GM12892 (cell line): ENCODE data around the gene CALML5.

Experiments
- DNase-seq: peaks from one replicate; pipeline ENCODE4 v3.0.0; 2011; ENCODE audit not compliant: insufficient read length
- FAIRE-seq: peaks from 2 replicates; lab custom pipeline; 2011; peaks lifted over from hg19 to GRCh38; lab: Jason Lieb, UNC
- POLR2A ChIP-seq: IDR thresholded peaks from 2 replicates; pipeline ENCODE4 v1.6.1; 2011; ENCODE audit warnings: low read depth, low read length, control low read depth
- POLR2AphosphoS5 ChIP-seq: IDR thresholded peaks from 2 replicates; pipeline ENCODE4 v1.6.1; 2011; ENCODE audit warnings: low read depth, low read length, control low read depth
- TAF1 ChIP-seq: IDR thresholded peaks from 2 replicates; pipeline ENCODE4 v1.6.1; 2011; ENCODE audit warnings: low read depth, mild to moderate bottlenecking, control low read depth, low read length, borderline replicate concordance

CALML5 gene

GRCh38 chr10:5523796-5524574, 24.6 kb upstream of the CALML5 start:
- TF ChIP-seq POLR2A = no peak
- TF ChIP-seq TAF1 = no peak
- no peak for TF ChIP-seq POLR2AphosphoS5
- no peak for FAIRE-seq

DNA sequence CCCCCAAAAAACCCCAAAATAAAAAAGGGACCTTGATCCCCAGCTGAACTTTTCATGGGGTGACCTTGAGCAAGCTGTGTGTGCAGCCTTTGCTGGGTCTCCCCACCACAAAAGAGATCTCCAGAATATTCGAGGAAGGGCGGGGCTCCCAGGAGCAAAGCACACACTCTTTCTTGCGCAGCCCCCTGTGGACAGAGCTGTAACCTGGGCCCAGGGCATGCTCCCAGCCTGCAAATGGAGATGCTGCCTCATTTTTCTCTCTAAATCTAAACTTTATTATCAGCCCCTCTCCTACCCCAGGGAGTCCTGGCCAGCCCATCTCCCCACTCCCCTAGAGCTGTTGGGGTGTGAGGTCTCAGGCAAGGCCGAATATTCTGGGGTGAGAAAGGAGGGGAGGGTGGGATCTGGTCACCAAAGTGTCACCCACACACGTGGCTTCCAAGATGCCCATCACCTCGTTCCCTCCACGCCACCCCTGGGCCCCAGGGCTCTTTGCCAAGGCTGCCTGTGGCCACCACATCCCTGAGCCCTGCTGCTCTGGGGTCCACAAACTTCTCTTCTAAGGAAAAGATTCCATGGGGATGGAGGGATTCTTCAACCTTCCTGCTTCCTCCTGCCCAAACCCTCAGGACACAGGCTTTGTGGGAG, 23.7 kb upstream of the CALML5 start:
- TF ChIP-seq TAF1 = no peak
- no peak for TF ChIP-seq POLR2A
- TF ChIP-seq POLR2AphosphoS5 = no peak
- FAIRE-seq (no peak), DNase-seq (no peak)

More at GRCh38 chr10:5523796-5524574, 24.6 kb upstream of the CALML5 start:
- no peak for DNase-seq

- no peak for TF ChIP-seq TAF1
- no peak for TF ChIP-seq POLR2A
- TF ChIP-seq POLR2AphosphoS5 = no peak
- DNase-seq = no peak
- FAIRE-seq = no peak
Measured at GRCh38 chr10:5519054-5519453, 19.7 kb upstream of the CALML5 start.

GRCh38 chr10:5518143-5518542, 18.8 kb upstream of the CALML5 start:
- TF ChIP-seq POLR2A = no peak
- no peak for TF ChIP-seq POLR2AphosphoS5
- no peak for TF ChIP-seq TAF1
- FAIRE-seq (no peak), DNase-seq (no peak)

DNA sequence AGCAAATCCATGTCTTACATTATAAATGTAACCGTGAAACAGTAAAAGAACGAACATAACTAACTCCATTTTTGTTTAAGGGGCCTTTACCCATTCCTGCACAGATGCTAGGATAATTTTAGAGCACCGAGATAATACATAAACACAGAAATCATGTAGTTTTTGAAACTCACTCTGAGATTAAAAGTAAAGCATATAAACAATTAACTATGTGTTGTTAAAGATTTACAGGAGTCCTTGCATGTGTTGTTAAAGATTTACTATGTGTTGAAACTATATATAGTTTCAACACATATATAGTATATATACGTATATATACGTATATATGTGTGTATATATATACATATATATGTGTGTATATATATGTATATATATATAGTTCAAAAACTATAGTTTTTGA, 18.2 kb upstream of the CALML5 start:
- TF ChIP-seq POLR2A (no peak), POLR2AphosphoS5 (no peak), TAF1 (no peak)
- FAIRE-seq (no peak), DNase-seq (no peak)

- FAIRE-seq (no peak), DNase-seq (no peak)
- TF ChIP-seq POLR2A (no peak), TAF1 (no peak), POLR2AphosphoS5 (no peak)
Measured at GRCh38 chr10:5515948-5516761, 16.8 kb upstream of the CALML5 start.

- DNase-seq (no peak), FAIRE-seq (no peak)
- TF ChIP-seq POLR2AphosphoS5 (no peak), TAF1 (no peak), POLR2A (no peak)
Measured at GRCh38 chr10:5514226-5514850, 15.0 kb upstream of the CALML5 start.

DNA sequence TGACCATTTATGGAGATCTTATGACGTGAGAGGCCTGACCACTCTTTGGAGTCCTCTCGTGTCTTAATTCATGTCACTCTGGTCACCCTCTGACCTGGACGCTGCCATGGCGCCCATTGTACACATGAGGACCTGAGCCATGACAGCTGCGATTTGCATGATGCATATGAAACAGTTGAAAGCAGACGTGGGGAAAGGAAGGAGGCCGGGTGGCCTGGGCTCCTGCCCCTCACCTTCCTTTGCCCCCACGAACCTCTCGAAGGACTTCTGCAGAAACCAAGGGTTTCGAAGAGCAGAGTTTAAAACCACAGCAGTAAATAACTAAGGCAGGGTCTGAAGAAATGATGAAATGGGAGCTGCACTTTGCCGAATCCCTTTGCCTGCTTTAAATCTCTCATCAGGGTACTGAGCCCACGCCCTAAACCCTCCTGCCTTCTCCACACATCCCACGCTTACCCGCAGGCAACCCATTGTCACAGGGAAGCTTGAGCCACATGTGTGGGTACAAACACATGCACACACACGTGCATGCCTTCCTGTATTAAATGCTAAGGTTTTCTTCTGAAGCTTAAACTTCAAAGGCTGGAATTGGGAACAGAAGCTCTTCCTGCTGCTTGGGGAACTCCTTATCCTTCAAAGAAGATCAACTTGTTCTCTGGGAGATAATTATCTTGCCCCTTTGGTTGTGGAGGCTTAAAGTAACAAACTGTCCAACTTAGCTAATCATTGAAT, 13.7 kb upstream of the CALML5 start:
- TF ChIP-seq POLR2AphosphoS5 (no peak), TAF1 (no peak), POLR2A (no peak)
- DNase-seq (no peak), FAIRE-seq (no peak)

GRCh38 chr10:5512331-5512730, 13.0 kb upstream of the CALML5 start:
- no peak for TF ChIP-seq POLR2AphosphoS5
- no peak for TF ChIP-seq TAF1
- TF ChIP-seq POLR2A = no peak
- DNase-seq (no peak), FAIRE-seq (no peak)

DNA sequence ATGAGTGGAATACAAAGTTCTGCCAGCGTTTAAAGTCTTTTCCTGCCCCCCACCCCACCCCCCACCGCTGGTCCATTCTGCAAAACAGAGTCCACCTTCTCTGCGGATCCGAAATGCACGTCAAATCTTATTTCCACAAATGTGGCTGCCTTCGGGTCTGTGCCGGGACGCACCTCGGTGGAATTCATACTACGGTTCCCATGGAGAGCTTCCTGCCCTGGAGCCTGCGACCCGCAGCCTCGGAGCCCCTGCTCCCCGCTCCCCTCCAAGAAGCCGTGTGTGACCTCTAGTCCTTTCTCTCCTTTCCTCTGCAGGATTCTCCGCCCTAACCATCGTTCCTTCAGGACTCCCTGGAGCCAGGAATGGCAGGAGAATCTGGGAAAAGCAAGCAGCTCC, 12.5 kb upstream of the CALML5 start:
- TF ChIP-seq POLR2A (no peak), POLR2AphosphoS5 (no peak), TAF1 (no peak)
- DNase-seq (no peak), FAIRE-seq (no peak)

DNA sequence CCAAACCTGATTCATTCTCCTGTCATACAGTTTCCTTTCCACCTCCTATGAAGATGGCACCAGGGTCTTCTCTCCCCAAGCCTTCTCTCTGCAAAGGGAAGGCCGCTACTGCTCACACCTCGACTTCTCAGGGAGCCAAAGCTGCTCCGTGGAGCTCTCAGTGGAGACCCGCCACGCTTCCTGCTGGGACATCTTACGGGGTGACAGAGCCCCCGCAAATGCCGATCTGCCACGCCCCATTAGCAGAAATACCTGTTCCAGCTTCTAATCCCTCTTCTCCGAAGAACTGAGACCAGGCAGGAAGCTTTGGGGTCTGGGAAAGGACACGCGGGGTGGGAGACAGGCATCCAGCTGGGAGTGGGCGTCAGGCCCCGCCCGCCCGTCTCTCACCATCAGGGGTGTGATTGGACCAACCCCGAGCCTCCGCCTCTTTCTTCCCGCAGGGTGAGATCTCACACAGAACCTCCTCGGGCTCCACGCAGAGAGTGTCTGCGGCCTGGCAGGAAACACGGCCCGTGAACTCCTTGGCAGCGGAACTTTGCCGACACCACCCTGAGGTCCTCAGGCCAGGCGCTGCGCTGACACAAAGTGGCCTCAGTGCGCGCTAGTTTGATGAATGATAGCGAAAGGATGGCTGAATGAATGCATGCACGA, 12.0 kb upstream of the CALML5 start:
- no peak for TF ChIP-seq POLR2A
- TF ChIP-seq POLR2AphosphoS5 = no peak
- no peak for TF ChIP-seq TAF1
- DNase-seq (no peak), FAIRE-seq (no peak)
